Retina (tissue), 1 donor: ENCODE measurements around the gene VWCE.

ENCODE experiments used
- DNase-seq: peaks from one replicate; pipeline ENCODE4 v3.0.0-alpha.2; 2016

VWCE gene

GRCh38 chr11:61325649-61326414 is 30.7 kb upstream of the VWCE start:
- no peak for DNase-seq

GRCh38 chr11:61315260-61315659 is 20.1 kb upstream of the VWCE start:
- DNase-seq, result no peak

- DNase-seq, result no peak
These were observed 15.6 kb upstream of the VWCE start for GRCh38 chr11:61310749-61311148.

- no peak for DNase-seq
These were observed 14.6 kb upstream of the VWCE start for GRCh38 chr11:61309739-61310138.

- no peak for DNase-seq
These were observed 14.0 kb upstream of the VWCE start for GRCh38 chr11:61309141-61309540.

- DNase-seq, result no peak
These were observed 12.2 kb upstream of the VWCE start for GRCh38 chr11:61307354-61307753.

- no peak for DNase-seq
These were observed 11.1 kb upstream of the VWCE start for GRCh38 chr11:61306221-61306620.

- no peak for DNase-seq
These were observed 10.3 kb upstream of the VWCE start for GRCh38 chr11:61305417-61305816.

GRCh38 chr11:61303725-61304124 is 8.6 kb upstream of the VWCE start:
- DNase-seq, result no peak

GRCh38 chr11:61302550-61302949 is 7.4 kb upstream of the VWCE start:
- DNase-seq, result no peak

GRCh38 chr11:61298663-61299244 is 3.6 kb upstream of the VWCE start:
- DNase-seq, result no peak

- no peak for DNase-seq
These were observed 2.6 kb upstream of the VWCE start for GRCh38 chr11:61297746-61298145.

- DNase-seq, result no peak
These were observed 2.2 kb upstream of the VWCE start for GRCh38 chr11:61297341-61297740.

- DNase-seq, result no peak
These were observed 445 bp upstream of the VWCE start for GRCh38 chr11:61295596-61295926.

- no peak for DNase-seq
These were observed 1.0 kb downstream of the VWCE start for GRCh38 chr11:61293867-61294716.

GRCh38 chr11:61292356-61292755 is 2.8 kb downstream of the VWCE start:
- no peak for DNase-seq

- no peak for DNase-seq
These were observed 4.0 kb downstream of the VWCE start for GRCh38 chr11:61290905-61291690.

GRCh38 chr11:61287338-61287977 is 7.7 kb downstream of the VWCE start:
- DNase-seq, result no peak

GRCh38 chr11:61283613-61284012 is 11.5 kb downstream of the VWCE start:
- DNase-seq, result no peak

GRCh38 chr11:61281581-61282250 is 13.4 kb downstream of the VWCE start:
- DNase-seq, result peak; percentile 29

- DNase-seq, result no peak
These were observed 14.1 kb downstream of the VWCE start for GRCh38 chr11:61280883-61281580.
